Smooth muscle cell (in vitro differentiated cells): Measurements from ENCODE around the gene FAM131C. TPM values are rescaled to one million over a fixed set of nuclear protein-coding genes. Genes with fewer than 3 reads are reported as not detected.

Experiments
- DNase-seq: peaks from one replicate; lab custom pipeline; 2025; ENCODE audit not compliant: unreplicated experiment; lab: John Stamatoyannopoulos, UW
- H2AFZ ChIP-seq: fragments of 200-600 bp; sonication (generic); 2 replicates; pipeline ENCODE4 v1.6.0; 2016; ENCODE audit warnings: antibody characterized with exemption, low read depth, mild to moderate bottlenecking
- H3F3A ChIP-seq: fragments of 200-600 bp; sonication (generic); 2 replicates; pipeline ENCODE4 v1.6.0; 2017; ENCODE audit warnings: antibody characterized with exemption, low read depth
- H3K27ac ChIP-seq: fragments of 200-600 bp; sonication (generic); 2 replicates; pipeline ENCODE4 v1.5.1; 2016; ENCODE audit warnings: low read depth, mild to moderate bottlenecking
- H3K27me3 ChIP-seq: fragments of 200-600 bp; sonication (generic); 2 replicates; pipeline ENCODE4 v1.6.1; 2016; ENCODE audit warnings: low read depth, mild to moderate bottlenecking
- H3K36me3 ChIP-seq: fragments of 200-600 bp; sonication (generic); 2 replicates; pipeline ENCODE4 v1.5.1; 2016; ENCODE audit warnings: low read depth
- H3K4me1 ChIP-seq: fragments of 200-600 bp; sonication (generic); 2 replicates; pipeline ENCODE4 v1.5.1; 2016; ENCODE audit warnings: low read depth
- H3K4me2 ChIP-seq: fragments of 200-600 bp; sonication (generic); 2 replicates; pipeline ENCODE4 v1.6.0; 2016; ENCODE audit warnings: mild to moderate bottlenecking
- H3K4me3 ChIP-seq: fragments of 200-600 bp; sonication (generic); 2 replicates; pipeline ENCODE4 v1.5.1; 2016; ENCODE audit warnings: mild to moderate bottlenecking
- H3K79me2 ChIP-seq: fragments of 200-600 bp; sonication (generic); 2 replicates; pipeline ENCODE4 v1.6.0; 2016; ENCODE audit warnings: low read depth, mild to moderate bottlenecking
- H3K9ac ChIP-seq: fragments of 200-600 bp; sonication (generic); 2 replicates; pipeline ENCODE4 v1.6.0; 2016; ENCODE audit warnings: low read depth
- H3K9me3 ChIP-seq: fragments of 200-600 bp; sonication (generic); replicated peaks from 2 replicates; pipeline ENCODE4 v1.5.1; 2016; ENCODE audit warnings: low read depth
- H4K20me1 ChIP-seq: fragments of 200-600 bp; sonication (generic); 2 replicates; pipeline ENCODE4 v1.6.0; 2016; ENCODE audit warnings: low read depth
- WGBS: methylation state at CpG from one replicate; pipeline ENCODE4 v1.1.7; 2016; ENCODE audit warnings: low lambda C conversion rate; 5-methylcytosine and 5-hydroxymethylcytosine counted together
- polyA plus RNA-seq: library from polyadenylated mRNA; unstranded; fragments of >200 nt; fragmentation: Nextera tagmentation; extraction: Ambion mirVana; gene quantifications from 2 replicates; pipeline ENCODE4 v1.2.1, GENCODE V29; 2016
- total RNA-seq: library from RNA; depleted of rRNA; stranded (reverse); fragments of >200 nt; gene quantifications from 2 replicates; pipeline ENCODE4 v1.2.3, GENCODE V29; 2014
- TF ChIP-seq, protein P1 (sequence below): fragments of 200-600 bp; sonication (generic); IDR thresholded peaks from 2 replicates; pipeline ENCODE4 v1.5.1; 2017; ENCODE audit warnings: borderline replicate concordance, mild to moderate bottlenecking, antibody characterized with exemption; ENCODE audit not compliant: insufficient read depth, poor library complexity, severe bottlenecking

FAM131C gene
- total and polyA plus RNA-seq, 2 experiments from 2014 or later: 1.4 to 1.5 TPM

DNA sequence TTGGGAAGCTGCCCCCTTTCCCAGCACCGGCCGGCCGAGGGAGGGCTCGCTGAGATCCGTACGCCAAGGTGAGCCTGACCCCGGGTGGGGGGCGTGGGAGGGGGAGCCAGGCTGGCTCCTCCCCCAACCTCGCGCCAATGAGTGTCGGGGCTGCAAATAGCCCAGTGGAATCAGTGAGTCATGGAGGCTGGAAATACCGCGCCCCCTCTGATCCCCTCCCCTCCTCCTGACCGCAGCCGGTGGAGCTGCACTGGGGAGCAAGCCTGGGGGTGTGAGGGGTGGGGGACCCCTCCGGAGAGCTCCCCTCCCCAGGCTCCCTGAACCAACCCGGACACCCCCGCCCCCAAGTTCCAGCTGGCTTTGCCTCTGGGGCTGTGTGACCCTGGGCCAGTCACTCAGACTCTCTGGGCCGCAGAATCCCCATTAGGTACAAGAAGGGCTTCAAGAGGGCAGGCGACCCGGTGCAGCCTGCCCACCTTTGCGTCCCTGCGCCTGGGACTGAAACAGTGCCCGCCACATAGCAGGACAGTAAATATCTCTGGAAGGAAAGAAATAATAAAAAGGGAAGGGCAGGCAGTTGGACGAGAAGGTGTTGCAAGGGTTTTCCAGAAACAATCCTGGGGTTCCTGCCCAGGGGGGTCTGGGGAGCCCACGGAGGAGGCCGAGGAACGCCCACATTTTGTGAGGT is 60.1 kb downstream of the FAM131C start:
- Histone ChIP-seq H3K4me2 (peak overlapping the region; percentile 91), H3K4me1 (peaks cover 8% of the 10 kb centered on the region), H3K27me3 (no peaks in the 10 kb centered on the region), H3F3A (no peaks in the 10 kb centered on the region), H3K27ac (peak overlapping the region; percentile 84), H3K9me3 (no peaks in the 10 kb centered on the region), H4K20me1 (no peaks in the 10 kb centered on the region), H3K79me2 (no peaks in the 10 kb centered on the region), H2AFZ (no peak overlapping the region), H3K9ac (peak overlapping the region; percentile 91), H3K36me3 (no peaks in the 10 kb centered on the region), H3K4me3 (peak overlapping the region; percentile 51)
- WGBS: 29% methylated on average over 22 of the region's 28 CpGs
- TF ChIP-seq, protein P1, sequence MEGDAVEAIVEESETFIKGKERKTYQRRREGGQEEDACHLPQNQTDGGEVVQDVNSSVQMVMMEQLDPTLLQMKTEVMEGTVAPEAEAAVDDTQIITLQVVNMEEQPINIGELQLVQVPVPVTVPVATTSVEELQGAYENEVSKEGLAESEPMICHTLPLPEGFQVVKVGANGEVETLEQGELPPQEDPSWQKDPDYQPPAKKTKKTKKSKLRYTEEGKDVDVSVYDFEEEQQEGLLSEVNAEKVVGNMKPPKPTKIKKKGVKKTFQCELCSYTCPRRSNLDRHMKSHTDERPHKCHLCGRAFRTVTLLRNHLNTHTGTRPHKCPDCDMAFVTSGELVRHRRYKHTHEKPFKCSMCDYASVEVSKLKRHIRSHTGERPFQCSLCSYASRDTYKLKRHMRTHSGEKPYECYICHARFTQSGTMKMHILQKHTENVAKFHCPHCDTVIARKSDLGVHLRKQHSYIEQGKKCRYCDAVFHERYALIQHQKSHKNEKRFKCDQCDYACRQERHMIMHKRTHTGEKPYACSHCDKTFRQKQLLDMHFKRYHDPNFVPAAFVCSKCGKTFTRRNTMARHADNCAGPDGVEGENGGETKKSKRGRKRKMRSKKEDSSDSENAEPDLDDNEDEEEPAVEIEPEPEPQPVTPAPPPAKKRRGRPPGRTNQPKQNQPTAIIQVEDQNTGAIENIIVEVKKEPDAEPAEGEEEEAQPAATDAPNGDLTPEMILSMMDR: no peak
- peak; percentile 71 for DNase-seq

DNA sequence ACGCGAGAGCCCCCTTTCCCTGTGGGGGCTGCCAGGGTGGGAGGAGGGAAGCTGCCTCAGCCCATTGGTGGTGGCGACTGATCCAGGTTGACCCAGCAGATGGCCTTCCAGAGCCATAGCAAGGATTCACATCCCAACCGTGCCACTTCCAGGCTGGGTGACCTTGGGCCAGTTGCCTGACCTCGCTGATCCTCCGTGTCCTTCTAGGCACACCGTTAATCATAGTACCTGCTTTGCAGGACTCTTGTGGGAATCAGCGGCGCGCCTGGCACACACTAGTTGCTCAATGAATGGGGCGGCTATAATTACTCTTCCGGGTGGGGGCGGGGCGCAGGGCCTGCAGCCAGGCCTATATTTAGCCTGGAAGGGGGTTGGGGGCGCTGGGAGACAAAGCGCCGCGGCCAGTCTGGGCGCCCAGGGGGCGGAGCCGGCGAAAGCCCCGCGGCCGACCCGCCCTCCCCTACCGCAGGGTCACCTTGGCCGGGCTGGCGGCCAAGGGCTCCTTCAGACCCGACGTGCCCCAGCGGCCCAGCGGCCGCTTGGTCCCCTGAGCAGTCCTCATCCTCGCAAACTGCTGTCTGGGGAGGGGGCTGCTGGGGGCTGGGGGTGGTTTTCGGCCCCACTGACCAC is 60.7 kb downstream of the FAM131C start:
- TF ChIP-seq, protein P1: no peak
- H3K4me2 ChIP-seq: peak overlapping the region; percentile 91
- H3K36me3 ChIP-seq: no peaks in the 10 kb centered on the region
- no peaks in the 10 kb centered on the region for H4K20me1 ChIP-seq
- 11% methylated on average over 14 of the region's 36 CpGs for WGBS
- peaks cover 6% of the 10 kb centered on the region for H3K4me1 ChIP-seq
- H3K9me3 ChIP-seq: no peaks in the 10 kb centered on the region
- peak overlapping the region; percentile 91 for H3K9ac ChIP-seq
- no peak overlapping the region for H2AFZ ChIP-seq
- no peaks in the 10 kb centered on the region for H3F3A ChIP-seq
- H3K79me2 ChIP-seq: no peaks in the 10 kb centered on the region
- H3K27ac ChIP-seq: peak overlapping the region; percentile 84
- DNase-seq: peak; percentile 71
- peak overlapping the region; percentile 51 for H3K4me3 ChIP-seq
- H3K27me3 ChIP-seq: no peaks in the 10 kb centered on the region

DNA sequence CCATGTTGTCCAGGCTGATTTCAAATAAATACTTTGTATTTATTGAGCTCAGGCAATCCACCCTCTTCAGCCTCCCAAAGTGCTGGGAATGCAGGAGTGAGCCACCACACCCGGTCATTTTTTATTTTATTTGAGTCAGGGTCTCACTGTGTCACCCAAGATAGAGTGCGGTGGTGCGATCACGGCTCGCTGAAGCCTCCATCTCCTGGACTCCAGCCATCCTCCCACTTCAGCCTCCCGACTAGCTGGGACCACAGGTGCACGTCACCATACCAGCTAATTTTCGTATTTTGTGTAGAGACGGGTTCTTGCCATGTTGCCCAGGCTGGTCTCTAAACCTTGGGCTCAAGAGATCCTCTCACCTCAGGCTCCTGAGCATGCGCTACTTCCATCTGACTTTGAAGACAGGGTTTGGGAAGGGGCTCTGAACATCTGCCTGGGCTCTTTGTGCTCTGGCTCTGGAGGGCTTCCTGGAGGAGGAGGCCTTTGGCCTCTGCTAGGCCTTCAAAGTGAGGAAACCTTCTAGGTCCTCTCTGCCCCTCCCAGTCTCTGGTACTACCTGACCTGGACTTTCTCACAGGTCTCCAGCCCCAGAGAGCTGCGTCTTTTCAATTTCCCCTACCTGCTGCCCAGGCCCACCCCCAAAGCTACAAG is 61.4 kb downstream of the FAM131C start:
- Histone ChIP-seq H3K36me3 (no peaks in the 10 kb centered on the region), H3K4me3 (peak overlapping the region; percentile 51), H3K4me2 (peak overlapping the region; percentile 91), H3F3A (no peaks in the 10 kb centered on the region), H3K27me3 (no peaks in the 10 kb centered on the region), H3K79me2 (no peaks in the 10 kb centered on the region), H3K9ac (no peak overlapping the region), H3K9me3 (no peaks in the 10 kb centered on the region), H3K27ac (peak overlapping the region; percentile 84), H3K4me1 (peaks cover 1% of the 10 kb centered on the region), H4K20me1 (no peaks in the 10 kb centered on the region), H2AFZ (no peak overlapping the region)
- no peak for DNase-seq
- TF ChIP-seq, protein P1: no peak
- WGBS: 97% methylated on average over 11 of the region's 11 CpGs
